H1 (cell line): ENCODE measurements around the gene ALOX5AP. TPM values are rescaled to one million over a fixed set of nuclear protein-coding genes. Genes with fewer than 3 reads are reported as not detected.

Experiments
- HDAC2 ChIP-seq, 2 experiments: fragments of 300-600 bp in 1 of 2; sonication (generic) in 1 of 2; IDR thresholded peaks; 2 replicates each; pipeline ENCODE4 v1.6.1; 2011 to 2012; ENCODE audit warnings: low read depth in 2 of 2, low read length in 2 of 2, mild to moderate bottlenecking in 2 of 2, moderate library complexity in 2 of 2, borderline replicate concordance in 1 of 2, inconsistent platforms in 1 of 2
- RNF2 ChIP-seq: fragments of 200-900, 300-1000 bp; sonication (generic); IDR thresholded peaks from 2 replicates; pipeline ENCODE4 v1.7.1; 2016; ENCODE audit warnings: borderline replicate concordance, low read depth, mild to moderate bottlenecking, antibody characterized with exemption, low read length; ENCODE audit not compliant: poor library complexity, severe bottlenecking; ENCODE audit errors: missing control alignments
- polyA plus RNA-seq, 7 experiments: library from polyadenylated mRNA; depleted of rRNA in 3 of 7; stranded (reverse) in 5 of 7; unstranded in 2 of 7; fragments of >200 nt in 5 of 7; fragments of 200-250 nt in 2 of 7; gene quantifications; 1 replicate in 5 of 7; 2 replicates in 1 of 7; 4 replicates in 1 of 7; pipeline versions ENCODE4 v1.2.1 to v1.2.3, GENCODE V29; 2011 to 2013; ENCODE audit warnings: missing spikeins in 2 of 7, mixed read lengths in 2 of 7
- total RNA-seq: library from RNA; stranded (reverse); fragmentation: NEBNext Ultra II Directional; extraction: Animal tissue kit (Norgen Biotek cat#: 25700); gene quantifications from 2 replicates; pipeline ENCODE4 v1.2.1, GENCODE V29; 2021

Gene ALOX5AP
- total and polyA plus RNA-seq, 2 of the 8 experiments (the other 6 are each of a cell fraction or from before 2014, with no cell fraction given): not detected

DNA sequence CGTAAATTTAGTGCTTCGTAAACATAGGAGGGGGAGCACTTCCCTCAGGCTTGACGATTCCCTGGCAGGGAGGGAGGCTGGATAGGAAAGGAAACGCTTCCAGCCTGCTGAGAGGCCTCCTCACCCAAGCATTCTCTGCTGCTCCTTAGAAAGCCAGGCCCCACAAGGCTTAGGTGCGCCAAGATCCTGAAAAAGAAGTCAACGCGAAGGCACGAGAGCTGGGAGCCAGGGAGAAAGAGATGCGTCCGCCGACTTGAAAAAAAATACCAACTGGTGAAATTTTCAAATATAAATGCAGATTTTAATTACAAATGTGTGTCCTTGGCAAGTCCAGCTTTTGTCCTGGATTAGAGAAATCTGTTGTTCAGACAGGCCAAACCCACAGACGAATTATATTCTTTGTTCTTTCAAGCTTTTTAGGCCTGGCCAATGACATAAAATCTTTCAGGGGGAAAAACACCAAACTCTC lies 64.0 kb downstream of the ALOX5AP start (continued):
- no peak for TF ChIP-seq HDAC2 (IDR thresholded peaks at IDR 0.05; ENCODE audit: borderline replicate concordance in 1 of 2, low read depth in 2 of 2, low read length in 2 of 2)
- TF ChIP-seq RNF2: no peak
